Measurements from ENCODE around the gene RPS19. TPM values are rescaled to one million over a fixed set of nuclear protein-coding genes. Genes with fewer than 3 reads are reported as not detected.

The RPS19 gene
- total and polyA plus RNA-seq, 10 of the 15 experiments (the other 5 are each of a cell fraction or from before 2014, with no cell fraction given), result 2,615 to 5,578 (median 4,127) TPM

- ChIA-PET RAD21 (ENCODE audit: unreplicated experiment) (interaction anchor here (1.0 kb wide), 1 partner anchor 70 kb away, joined by 3 read pairs; no protein-coding TSS in a partner anchor), CTCF (interaction anchor here (1.3 to 3.7 kb wide), 4 partner anchors 8 to 93 kb away, joined by 4 to 28 read pairs (median 8); partner anchors contain the start of gene CD79A), SMC1A (ENCODE audit: uncharacterized antibody, unreplicated experiment) (interaction anchor here (1.4 to 1.9 kb wide), 3 partner anchors 10 to 88 kb away, joined by 4 to 5 read pairs (median 5); no protein-coding TSS in a partner anchor), POLR2A (interaction anchor here (0.5 to 2.4 kb wide), 5 partner anchors 10 to 22 kb away, joined by 3 to 14 read pairs (median 4); no protein-coding TSS in a partner anchor)
- ATAC-seq (no peak), FAIRE-seq (no peak), DNase-seq (ENCODE audit: low read depth, low spot score) (no peak)
- Histone ChIP-seq H4K20me1 (ENCODE audit: control insufficient read depth, insufficient read depth) (peaks cover 31% of the 10 kb centered on the region), H3K9ac (ENCODE audit: control insufficient read depth, insufficient read depth, low read length) (peak overlapping the region; percentile 25; the same call in 1 of the 2 replicates), H3K36me3 (ENCODE audit: control insufficient read depth in 2 of 2, insufficient read depth in 2 of 2, low read length in 1 of 2) (peaks cover 37 to 41% of the 10 kb centered on the region in 2 experiments), H3K79me2 (ENCODE audit: control insufficient read depth, insufficient read depth, low read length) (peaks cover 86% of the 10 kb centered on the region), H3K4me2 (ENCODE audit: control insufficient read depth, insufficient read depth) (peak overlapping the region; percentile 84), H3K9me3 (replicated peaks; ENCODE audit: control insufficient read depth, insufficient read depth, low read length) (no peaks in the 10 kb centered on the region), H3K4me3 (peak overlapping the region; percentile 65; the same call in 1 of the 2 replicates), H2AFZ (ENCODE audit: control insufficient read depth, low read depth, low read length) (no peak overlapping the region), H3K27ac (ENCODE audit: control insufficient read depth, insufficient read depth) (no peak overlapping the region), H3K27me3 (replicated peaks in 1 of 2; ENCODE audit: control insufficient read depth in 2 of 2, insufficient read depth in 2 of 2, low read length in 1 of 2) (no peaks in the 10 kb centered on the region), H3K4me1 (ENCODE audit: control insufficient read depth, insufficient read depth, low read length) (peaks cover 53% of the 10 kb centered on the region)
- in situ Hi-C loops (cut with MboI) (no loop called here), intact Hi-C loops (cut with micrococcal nuclease; ENCODE audit: unreplicated experiment) (no loop called here)
- 80% methylated on average over 5 of the region's 5 CpGs for WGBS (ENCODE audit: insufficient coverage, insufficient replicate concordance, low lambda C conversion rate, missing lambda C conversion rate)
- BruUV-seq (replicated peaks), result TSS peak; percentile 3
- TF ChIP-seq, protein P1, sequence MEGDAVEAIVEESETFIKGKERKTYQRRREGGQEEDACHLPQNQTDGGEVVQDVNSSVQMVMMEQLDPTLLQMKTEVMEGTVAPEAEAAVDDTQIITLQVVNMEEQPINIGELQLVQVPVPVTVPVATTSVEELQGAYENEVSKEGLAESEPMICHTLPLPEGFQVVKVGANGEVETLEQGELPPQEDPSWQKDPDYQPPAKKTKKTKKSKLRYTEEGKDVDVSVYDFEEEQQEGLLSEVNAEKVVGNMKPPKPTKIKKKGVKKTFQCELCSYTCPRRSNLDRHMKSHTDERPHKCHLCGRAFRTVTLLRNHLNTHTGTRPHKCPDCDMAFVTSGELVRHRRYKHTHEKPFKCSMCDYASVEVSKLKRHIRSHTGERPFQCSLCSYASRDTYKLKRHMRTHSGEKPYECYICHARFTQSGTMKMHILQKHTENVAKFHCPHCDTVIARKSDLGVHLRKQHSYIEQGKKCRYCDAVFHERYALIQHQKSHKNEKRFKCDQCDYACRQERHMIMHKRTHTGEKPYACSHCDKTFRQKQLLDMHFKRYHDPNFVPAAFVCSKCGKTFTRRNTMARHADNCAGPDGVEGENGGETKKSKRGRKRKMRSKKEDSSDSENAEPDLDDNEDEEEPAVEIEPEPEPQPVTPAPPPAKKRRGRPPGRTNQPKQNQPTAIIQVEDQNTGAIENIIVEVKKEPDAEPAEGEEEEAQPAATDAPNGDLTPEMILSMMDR (IDR thresholded peaks at IDR 0.05 in 2 of 3, conservative IDR thresholded peaks at IDR 0.05 in 1 of 3; ENCODE audit: control insufficient read depth in 2 of 3, extremely low read depth in 1 of 3, insufficient read depth in 1 of 3, low read depth in 3 of 3, low read length in 3 of 3), result 0 out of 6 replicates have a peak, but pooled peaks of 1 of the 3 experiments have one; percentile 1
- TF ChIP-seq SUPT20H (IDR thresholded peaks at IDR 0.05; ENCODE audit: borderline replicate concordance, control insufficient read depth, low read depth, low read length) (no peak), CEBPZ (IDR thresholded peaks at IDR 0.05; ENCODE audit: low read depth, low read length) (no peak), MTA2 (IDR thresholded peaks at IDR 0.05; ENCODE audit: low read depth) (no peak), ESRRA (IDR thresholded peaks at IDR 0.05; ENCODE audit: low read length) (no peak), EGR1 (IDR thresholded peaks at IDR 0.05; ENCODE audit: borderline replicate concordance in 1 of 2, low read depth in 2 of 2, low read length in 2 of 2) (no peak), SKIL (IDR thresholded peaks at IDR 0.05; ENCODE audit: low read depth, poor library complexity, severe bottlenecking) (no peak), RCOR1 (conservative IDR thresholded peaks at IDR 0.05; ENCODE audit: low read depth, low read length) (no peak), HDAC2 (IDR thresholded peaks at IDR 0.05) (no peak), POLR2A (IDR thresholded peaks at IDR 0.05; ENCODE audit: low read depth, low read length) (peak; percentile 35; the same call in 1 of the 2 replicates), ZBTB40 (IDR thresholded peaks at IDR 0.05; ENCODE audit: borderline replicate concordance) (no peak)
These were observed 4.3 kb downstream of the RPS19 start for GRCh38 chr19:41864374-41864773.

Data from GM12878 (cell line).